ENCODE results near the gene GTF3C5.
A peak's percentile ranks its signal among the peaks of the same experiment; 100 is the strongest.

The GTF3C5 gene

GRCh38 chr9:133031496-133031911, 707 bp downstream of the GTF3C5 start:
- DNase-seq, result no peak

DNA sequence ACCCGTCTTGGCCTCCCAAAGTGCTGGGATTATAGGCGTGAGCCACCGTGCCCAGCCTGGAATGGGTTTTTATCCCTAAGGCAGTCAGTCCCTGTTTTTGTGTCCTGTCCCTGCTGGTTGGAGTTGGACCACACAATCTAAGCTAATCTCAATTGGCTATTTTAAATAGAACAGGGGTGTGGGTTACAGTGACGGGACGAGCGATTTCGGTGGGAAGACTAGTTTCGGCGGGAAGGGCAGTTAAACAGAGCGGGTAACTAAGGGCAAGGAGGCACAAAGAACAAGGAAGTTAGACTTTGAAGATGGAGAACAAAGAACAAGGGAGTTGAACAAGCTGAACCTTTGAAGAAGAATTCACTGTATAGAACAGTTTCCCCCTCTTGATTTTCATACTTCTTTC, 1.4 kb downstream of the GTF3C5 start:
- DNase-seq, result no peak

- no peak for DNase-seq
Measured at GRCh38 chr9:133035669-133036068, 4.9 kb downstream of the GTF3C5 start.

DNA sequence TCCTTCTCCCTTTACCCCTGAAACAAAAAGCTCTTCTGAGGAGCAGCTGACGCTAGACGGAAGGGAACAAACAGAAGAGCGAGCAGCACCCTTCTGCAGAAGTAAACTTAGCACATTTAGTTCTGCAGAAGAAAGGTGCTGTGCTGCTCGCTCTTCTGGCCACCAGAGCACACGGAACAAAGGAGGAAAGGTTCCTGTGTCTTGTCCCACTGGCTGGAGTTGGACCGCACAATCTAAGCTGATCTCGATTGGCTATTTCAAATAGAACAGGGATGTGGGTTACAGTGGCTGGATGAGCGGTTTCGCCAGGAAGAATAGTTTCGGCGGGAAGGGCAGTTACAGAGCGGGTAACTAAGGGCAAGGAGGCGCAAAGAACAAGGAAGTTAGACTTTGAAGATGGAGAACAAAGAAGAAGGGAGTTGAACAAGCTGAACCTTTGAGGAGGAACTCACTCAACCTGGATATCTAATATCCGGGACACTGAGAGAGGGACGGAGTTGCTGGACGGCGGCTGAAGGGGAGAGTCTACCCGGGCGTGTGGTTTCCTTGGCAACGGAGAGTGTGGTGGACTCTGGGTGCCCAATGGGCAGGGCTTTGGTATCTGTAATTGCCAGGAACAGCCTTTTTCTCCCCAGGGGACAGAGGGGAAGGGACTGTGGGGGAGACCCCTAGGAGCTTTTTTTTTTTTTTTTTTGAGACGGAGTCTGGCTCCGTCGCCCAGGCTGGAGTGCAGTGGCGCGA, 7.1 kb downstream of the GTF3C5 start:
- no peak for DNase-seq

DNA sequence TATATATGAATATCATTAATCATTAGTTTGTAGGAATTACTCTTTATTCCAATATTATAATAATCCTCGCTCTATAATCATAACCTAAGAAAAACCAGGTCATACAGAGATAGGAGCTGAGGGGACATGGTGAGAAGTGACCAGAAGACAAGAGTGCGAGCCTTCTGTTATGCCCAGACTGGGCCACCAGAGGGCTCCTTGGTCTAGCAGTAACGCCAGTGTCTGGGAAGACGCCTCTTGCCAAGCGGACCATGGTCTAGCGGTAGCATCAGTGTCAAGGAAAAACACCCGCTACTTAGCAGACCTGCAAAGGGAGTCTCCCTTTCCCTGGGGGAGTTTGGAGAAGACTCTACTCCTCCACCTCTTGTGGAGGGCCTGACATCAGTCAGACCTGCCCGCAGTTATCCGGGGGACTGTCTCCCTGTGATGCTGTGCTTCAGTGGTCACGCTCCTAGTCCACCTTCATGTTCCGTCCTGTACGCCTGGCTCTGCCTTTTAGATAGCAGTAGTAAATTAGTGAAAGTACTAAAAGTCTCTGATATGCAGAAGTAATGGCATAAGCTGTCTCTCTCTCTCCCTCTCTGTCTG, 10.2 kb downstream of the GTF3C5 start:
- peak; percentile 37 for DNase-seq

DNA sequence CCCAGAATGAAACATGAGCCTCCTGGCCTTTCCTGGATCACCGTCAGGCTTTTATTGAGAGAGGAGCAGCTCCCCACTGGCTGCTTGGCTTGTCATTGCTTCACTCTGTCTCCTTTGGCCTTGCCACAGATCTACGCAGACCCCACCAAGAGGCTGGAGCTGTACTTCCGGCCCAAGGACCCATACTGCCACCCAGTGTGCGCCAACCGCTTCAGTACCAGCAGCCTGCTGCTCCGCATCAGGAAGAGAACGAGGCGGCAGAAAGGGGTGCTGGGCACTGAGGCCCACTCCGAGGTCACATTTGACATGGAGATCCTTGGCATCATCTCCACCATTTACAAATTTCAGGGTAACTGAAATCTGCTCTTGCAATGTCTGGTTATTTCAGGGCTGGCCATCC, 11.2 kb downstream of the GTF3C5 start:
- DNase-seq, result no peak

GRCh38 chr9:133042676-133043075, 11.9 kb downstream of the GTF3C5 start:
- no peak for DNase-seq

GRCh38 chr9:133043449-133044035, 12.7 kb downstream of the GTF3C5 start:
- DNase-seq, result no peak

DNA sequence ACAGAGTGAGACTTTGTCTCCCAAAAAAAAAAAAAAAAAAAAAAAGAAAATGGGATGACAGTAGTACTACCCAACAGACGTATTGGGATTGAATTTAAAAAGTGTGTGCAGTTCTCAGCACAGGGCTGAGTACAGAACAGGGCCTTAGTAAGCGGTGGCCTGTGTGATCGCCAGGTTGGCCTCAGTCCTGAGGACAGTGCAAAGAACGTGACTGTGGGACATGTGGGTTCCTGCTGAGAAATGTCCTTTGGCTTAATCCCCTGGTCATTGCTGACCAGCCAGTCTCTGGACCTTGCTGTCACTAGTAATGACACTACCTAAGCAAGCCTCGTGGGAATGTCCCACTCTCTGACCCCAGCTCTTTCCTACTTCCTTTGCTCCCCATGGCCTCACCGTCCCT, 13.3 kb downstream of the GTF3C5 start:
- DNase-seq, result no peak

DNA sequence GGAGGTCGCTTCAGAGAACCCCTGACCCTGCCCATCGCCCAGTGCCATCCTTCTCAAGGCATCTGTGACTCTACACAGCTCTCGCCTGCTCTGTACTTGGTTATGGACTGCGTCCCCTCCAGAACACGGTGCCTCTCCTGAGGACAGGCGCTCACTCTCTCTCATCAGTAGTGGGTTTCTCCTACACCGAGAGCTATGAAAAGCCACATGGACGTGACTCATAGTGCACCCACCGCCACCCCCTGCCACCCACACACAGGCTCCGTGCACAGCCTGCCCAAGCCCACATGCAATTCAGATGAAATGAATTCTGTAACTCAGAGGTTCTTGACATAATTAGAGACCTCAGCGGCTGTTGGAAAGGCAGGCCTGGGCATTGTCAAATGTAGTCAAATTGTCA, 13.9 kb downstream of the GTF3C5 start:
- no peak for DNase-seq

DNA sequence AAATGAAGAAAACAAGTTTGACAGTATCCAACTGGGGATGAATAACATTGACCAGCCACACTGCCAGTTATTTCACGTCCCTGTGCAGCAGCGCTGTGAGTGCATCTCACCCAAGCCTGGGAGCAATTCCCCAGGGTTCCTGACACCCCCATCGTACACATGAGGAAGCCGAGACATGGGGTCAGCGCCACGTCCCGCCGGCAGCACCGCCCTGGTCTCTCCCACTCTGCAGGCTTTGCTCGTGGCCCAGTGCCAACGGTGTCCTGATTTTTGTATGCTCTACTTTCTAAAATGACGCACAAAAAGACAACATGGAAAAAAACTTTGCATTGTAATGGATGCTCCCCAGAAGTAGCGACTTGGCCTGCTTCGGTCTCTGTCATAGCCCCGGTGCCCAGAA, 14.3 kb downstream of the GTF3C5 start:
- no peak for DNase-seq

DNA sequence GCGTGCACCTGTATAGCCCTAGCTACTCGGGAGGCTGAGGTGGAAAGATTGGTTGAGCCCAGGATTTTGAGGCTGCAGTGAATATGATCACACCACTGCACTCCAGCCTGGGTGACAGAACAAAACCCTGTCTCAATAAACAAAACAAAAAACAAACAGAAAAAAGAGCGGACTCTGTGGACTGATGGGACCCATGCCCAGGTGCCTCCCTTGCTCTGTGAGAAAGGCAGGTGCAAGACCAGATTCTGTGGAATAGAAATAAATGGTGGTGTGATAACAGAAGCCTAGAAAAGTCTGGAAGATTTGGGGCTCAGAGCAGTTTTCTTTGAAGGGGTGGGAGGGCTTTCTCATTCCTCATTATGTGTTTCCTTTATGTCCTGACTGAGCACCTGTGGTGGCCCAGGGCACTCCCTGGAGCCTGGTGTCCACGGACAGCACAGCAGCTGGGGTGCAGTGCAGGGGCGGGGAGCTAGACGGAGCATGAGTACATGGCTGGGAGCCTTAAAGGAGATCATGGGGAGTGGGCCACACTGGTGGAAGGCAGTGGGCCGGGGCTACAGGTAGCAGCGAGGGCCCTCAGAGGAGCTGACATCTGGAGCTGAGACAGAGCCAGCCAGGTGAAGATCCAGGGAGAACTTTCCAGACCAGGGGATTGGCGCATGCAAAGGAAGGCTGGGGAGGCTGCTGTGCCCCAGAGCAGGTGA, 15.6 kb downstream of the GTF3C5 start:
- DNase-seq, result no peak

DNA sequence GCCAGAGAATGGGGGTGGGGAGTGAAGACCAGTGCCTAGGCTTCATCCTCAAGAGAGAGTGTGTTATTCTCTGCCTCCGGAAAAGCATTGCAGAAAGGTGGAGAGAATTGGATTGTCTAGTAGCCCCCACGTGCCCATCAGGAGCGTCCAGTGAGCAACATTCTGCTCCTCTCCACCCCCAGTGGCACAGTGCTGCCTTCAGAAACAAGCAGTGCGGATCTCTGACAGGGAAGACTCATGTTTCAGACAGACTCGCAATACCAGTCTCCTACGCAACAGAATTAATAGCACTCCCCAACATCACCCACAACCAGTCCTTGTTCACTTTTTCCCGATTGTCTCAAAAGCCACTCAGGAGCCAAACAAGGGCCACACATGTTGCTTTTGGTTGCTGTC, 16.1 kb downstream of the GTF3C5 start:
- no peak for DNase-seq

DNA sequence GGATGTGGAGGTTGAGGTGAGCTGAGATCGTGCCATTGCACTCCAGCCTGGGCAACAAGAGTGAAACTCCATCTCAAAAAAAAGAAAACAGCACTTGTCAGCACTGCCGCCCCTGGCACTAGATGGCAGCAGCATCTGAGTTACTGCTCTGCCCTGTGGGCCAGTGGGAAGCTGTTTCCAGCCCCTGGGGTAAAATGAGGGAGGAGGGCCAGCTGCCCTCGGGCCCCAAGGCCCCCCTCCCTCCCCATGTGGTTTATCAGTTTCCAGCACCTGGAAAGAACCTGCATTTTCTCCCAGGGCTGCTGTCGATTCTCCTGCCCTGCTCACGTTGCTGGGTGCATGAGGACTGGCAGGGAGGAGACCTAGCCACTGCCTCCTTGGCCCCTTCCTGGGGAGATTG, 17.8 kb downstream of the GTF3C5 start:
- peak; percentile 22 for DNase-seq

GRCh38 chr9:133049043-133049442, 18.2 kb downstream of the GTF3C5 start:
- no peak for DNase-seq

GRCh38 chr9:133050142-133050541, 19.3 kb downstream of the GTF3C5 start:
- DNase-seq, result no peak

DNA sequence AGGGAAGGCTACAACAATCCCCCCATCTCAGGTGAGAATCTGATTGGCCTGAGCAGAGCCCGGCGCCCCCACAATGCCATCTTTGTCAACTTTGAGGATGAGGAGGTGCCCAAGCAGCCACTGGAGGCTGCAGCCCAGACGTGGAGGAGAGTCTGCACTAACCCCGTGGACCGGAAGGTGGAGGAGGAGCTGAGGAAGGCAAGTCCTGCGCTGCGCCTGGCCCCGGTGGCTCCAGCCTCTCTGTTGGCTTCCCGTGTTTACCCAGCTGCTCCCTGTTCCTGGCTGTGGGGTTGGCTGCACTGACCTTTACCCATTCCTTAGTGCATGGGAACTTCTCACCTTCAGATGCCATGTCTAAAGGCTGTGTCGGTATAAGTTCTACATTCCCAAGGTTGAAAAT, 20.0 kb downstream of the GTF3C5 start:
- DNase-seq, result no peak

- DNase-seq, result no peak
Measured at GRCh38 chr9:133051281-133051900, 20.6 kb downstream of the GTF3C5 start.

GRCh38 chr9:133051966-133052539, 21.3 kb downstream of the GTF3C5 start:
- no peak for DNase-seq

- no peak for DNase-seq
Measured at GRCh38 chr9:133054194-133054890, 23.5 kb downstream of the GTF3C5 start.

DNA sequence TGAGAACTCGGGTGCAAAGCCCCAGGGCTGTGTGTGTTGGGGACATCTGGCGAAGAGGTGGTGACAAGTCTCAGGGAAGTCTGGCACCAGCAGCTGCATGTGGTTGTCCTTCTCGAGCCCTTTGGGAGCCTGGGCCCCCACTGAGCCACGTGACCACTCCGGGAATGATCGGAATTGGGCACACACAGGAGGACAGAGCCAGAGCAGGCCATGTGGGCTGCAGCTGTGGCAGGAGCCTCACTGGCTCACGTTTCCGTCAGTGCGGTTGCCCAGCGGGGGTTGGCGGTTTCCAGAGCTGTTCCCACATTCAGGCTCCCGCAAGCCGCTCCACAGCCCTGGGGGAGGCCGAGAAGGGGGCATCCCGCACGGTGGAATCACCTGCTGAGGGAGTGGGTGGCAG, 24.2 kb downstream of the GTF3C5 start:
- no peak for DNase-seq

- DNase-seq, result no peak
Measured at GRCh38 chr9:133055788-133056420, 25.1 kb downstream of the GTF3C5 start.

Measured in CD4-positive, alpha-beta T cell treated with Interleukin-15 for 1 hour (primary cell).